HepG2 (cell line): Measurements from ENCODE around the gene MIDN. TPM values are rescaled to one million over a fixed set of nuclear protein-coding genes. Genes with fewer than 3 reads are reported as not detected.
A peak's percentile ranks its signal among the peaks of the same experiment; 100 is the strongest.

Experiments used
- GATA4 ChIP-seq: sonication (generic); IDR thresholded peaks from 2 replicates; pipeline ENCODE4 v1.6.1; 2016; ENCODE audit warnings: antibody characterized with exemption, low read depth, borderline replicate concordance
- HOXA3 ChIP-seq: sonication (generic); formaldehyde crosslinking; IDR thresholded peaks from 2 replicates; pipeline ENCODE4 v1.5.0; 2020; ENCODE audit warnings: missing genetic modification reagents
- JUND ChIP-seq: sonication (generic); formaldehyde crosslinking; IDR thresholded peaks from 2 replicates; pipeline ENCODE4 v1.8.0; 2022; ENCODE audit warnings: mild to moderate bottlenecking, missing genetic modification reagents
- NFKB2 ChIP-seq: sonication (generic); formaldehyde crosslinking; IDR thresholded peaks from 2 replicates; pipeline ENCODE4 v1.4.0; 2020; ENCODE audit warnings: missing genetic modification reagents, borderline replicate concordance
- RAD21 ChIP-seq: fragments of 450-650 bp; formaldehyde crosslinking; IDR thresholded peaks from 2 replicates; pipeline ENCODE4 v1.5.0; 2020; ENCODE audit warnings: mild to moderate bottlenecking
- RBM22 ChIP-seq: fragments of 200-400 bp; formaldehyde crosslinking; optimal IDR thresholded peaks from 2 replicates; pipeline ENCODE3; 2017; ENCODE audit warnings: mild to moderate bottlenecking, low read length, moderate library complexity
- SMC3 ChIP-seq: IDR thresholded peaks from 2 replicates; pipeline ENCODE4 v1.6.1; 2011; ENCODE audit warnings: low read length, improper control_type of control experiment
- ZNF326 ChIP-seq: sonication (generic); formaldehyde crosslinking; IDR thresholded peaks from 2 replicates; pipeline ENCODE4 v1.4.0; 2020; ENCODE audit warnings: missing genetic modification reagents, borderline replicate concordance
- ZNF572 ChIP-seq: sonication (generic); formaldehyde crosslinking; IDR thresholded peaks from 2 replicates; pipeline ENCODE4 v1.5.1; 2020; ENCODE audit warnings: mild to moderate bottlenecking, missing genetic modification reagents
- ZNF879 ChIP-seq: sonication (generic); formaldehyde crosslinking; IDR thresholded peaks from 2 replicates; pipeline ENCODE4 v1.8.1; 2023; ENCODE audit warnings: missing genetic modification reagents
- polyA plus RNA-seq, 8 experiments: library from polyadenylated mRNA; depleted of rRNA in 3 of 8; stranded (reverse) in 7 of 8; unstranded in 1 of 8; fragments of >200 nt; fragmentation: Illumina TruSeq in 4 of 8; extraction: Trizol in 4 of 8; gene quantifications; 2 replicates each; pipeline versions ENCODE4 v1.2.1 to v1.2.3, GENCODE V29; 2011 to 2016; ENCODE audit warnings: low read depth in 4 of 8, missing spikeins in 1 of 8, mixed read lengths in 1 of 8; ENCODE audit not compliant: insufficient read depth in 1 of 8
- total RNA-seq, 5 experiments: library from RNA; depleted of rRNA; stranded (reverse); fragments of >200 nt; fragmentation: Illumina TruSeq; extraction: Trizol; gene quantifications; 2 replicates each; pipeline ENCODE4 v1.2.3, GENCODE V29; 2016; ENCODE audit warnings: low read depth in 1 of 5
- TF ChIP-seq, protein P1 (sequence below): sonication (generic); formaldehyde crosslinking; IDR thresholded peaks from 2 replicates; pipeline ENCODE4 v1.9.0; 2021; ENCODE audit warnings: mild to moderate bottlenecking, missing genetic modification reagents
- TF ChIP-seq, protein P2 (sequence below): sonication (generic); formaldehyde crosslinking; IDR thresholded peaks from 2 replicates; pipeline ENCODE4 v1.4.0; 2020; ENCODE audit warnings: missing genetic modification reagents, borderline replicate concordance
- TF ChIP-seq, protein P3 (sequence below): sonication (generic); formaldehyde crosslinking; IDR thresholded peaks from 2 replicates; pipeline ENCODE4 v1.5.1; 2020; ENCODE audit warnings: missing genetic modification reagents, mild to moderate bottlenecking, borderline replicate concordance
- TF ChIP-seq, protein P4 (sequence below): sonication (generic); formaldehyde crosslinking; IDR thresholded peaks from 2 replicates; pipeline ENCODE4 v1.5.0; 2020; ENCODE audit warnings: missing genetic modification reagents
- TF ChIP-seq, protein P5 (sequence below): sonication (generic); formaldehyde crosslinking; IDR thresholded peaks from 2 replicates; pipeline ENCODE4 v1.5.0; 2020; ENCODE audit warnings: missing genetic modification reagents
- TF ChIP-seq, protein P6 (sequence below): fragments of 450-650 bp; IDR thresholded peaks from 2 replicates; pipeline ENCODE4 v1.6.1; 2016
- TF ChIP-seq, protein P7 (sequence below): sonication (generic); formaldehyde crosslinking; IDR thresholded peaks from 2 replicates; pipeline ENCODE4 v1.4.0; 2020; ENCODE audit warnings: missing genetic modification reagents

Gene MIDN
- total and polyA plus RNA-seq, 2 of the 13 experiments (the other 11 are each of a cell fraction or from before 2014, with no cell fraction given), result 8.4 to 18.0 TPM

DNA sequence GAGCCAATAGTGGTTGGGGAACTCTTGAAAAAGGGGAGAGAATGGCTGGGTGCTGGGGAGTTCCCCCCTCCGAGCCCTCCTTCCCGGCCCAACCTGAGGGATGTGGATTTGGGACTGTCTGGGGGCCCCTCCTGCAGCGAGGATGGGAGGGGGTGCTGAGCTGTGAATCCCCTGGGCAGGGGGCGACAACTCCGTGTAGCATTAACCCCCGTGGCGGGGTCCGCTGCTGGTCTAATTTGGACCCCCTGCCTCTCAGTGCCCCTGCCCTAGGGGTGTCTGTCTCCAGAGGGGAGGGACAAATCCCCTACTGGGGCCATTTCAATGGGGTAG, 9.7 kb downstream of the MIDN start (continued):
- TF ChIP-seq, protein P1, sequence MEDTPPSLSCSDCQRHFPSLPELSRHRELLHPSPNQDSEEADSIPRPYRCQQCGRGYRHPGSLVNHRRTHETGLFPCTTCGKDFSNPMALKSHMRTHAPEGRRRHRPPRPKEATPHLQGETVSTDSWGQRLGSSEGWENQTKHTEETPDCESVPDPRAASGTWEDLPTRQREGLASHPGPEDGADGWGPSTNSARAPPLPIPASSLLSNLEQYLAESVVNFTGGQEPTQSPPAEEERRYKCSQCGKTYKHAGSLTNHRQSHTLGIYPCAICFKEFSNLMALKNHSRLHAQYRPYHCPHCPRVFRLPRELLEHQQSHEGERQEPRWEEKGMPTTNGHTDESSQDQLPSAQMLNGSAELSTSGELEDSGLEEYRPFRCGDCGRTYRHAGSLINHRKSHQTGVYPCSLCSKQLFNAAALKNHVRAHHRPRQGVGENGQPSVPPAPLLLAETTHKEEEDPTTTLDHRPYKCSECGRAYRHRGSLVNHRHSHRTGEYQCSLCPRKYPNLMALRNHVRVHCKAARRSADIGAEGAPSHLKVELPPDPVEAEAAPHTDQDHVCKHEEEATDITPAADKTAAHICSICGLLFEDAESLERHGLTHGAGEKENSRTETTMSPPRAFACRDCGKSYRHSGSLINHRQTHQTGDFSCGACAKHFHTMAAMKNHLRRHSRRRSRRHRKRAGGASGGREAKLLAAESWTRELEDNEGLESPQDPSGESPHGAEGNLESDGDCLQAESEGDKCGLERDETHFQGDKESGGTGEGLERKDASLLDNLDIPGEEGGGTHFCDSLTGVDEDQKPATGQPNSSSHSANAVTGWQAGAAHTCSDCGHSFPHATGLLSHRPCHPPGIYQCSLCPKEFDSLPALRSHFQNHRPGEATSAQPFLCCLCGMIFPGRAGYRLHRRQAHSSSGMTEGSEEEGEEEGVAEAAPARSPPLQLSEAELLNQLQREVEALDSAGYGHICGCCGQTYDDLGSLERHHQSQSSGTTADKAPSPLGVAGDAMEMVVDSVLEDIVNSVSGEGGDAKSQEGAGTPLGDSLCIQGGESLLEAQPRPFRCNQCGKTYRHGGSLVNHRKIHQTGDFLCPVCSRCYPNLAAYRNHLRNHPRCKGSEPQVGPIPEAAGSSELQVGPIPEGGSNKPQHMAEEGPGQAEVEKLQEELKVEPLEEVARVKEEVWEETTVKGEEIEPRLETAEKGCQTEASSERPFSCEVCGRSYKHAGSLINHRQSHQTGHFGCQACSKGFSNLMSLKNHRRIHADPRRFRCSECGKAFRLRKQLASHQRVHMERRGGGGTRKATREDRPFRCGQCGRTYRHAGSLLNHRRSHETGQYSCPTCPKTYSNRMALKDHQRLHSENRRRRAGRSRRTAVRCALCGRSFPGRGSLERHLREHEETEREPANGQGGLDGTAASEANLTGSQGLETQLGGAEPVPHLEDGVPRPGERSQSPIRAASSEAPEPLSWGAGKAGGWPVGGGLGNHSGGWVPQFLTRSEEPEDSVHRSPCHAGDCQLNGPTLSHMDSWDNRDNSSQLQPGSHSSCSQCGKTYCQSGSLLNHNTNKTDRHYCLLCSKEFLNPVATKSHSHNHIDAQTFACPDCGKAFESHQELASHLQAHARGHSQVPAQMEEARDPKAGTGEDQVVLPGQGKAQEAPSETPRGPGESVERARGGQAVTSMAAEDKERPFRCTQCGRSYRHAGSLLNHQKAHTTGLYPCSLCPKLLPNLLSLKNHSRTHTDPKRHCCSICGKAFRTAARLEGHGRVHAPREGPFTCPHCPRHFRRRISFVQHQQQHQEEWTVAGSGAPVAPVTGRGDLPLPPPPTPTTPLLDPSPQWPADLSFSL (CRISPR knock-in tag), result no peak
- TF ChIP-seq ZNF572, result no peak
- TF ChIP-seq, protein P2, sequence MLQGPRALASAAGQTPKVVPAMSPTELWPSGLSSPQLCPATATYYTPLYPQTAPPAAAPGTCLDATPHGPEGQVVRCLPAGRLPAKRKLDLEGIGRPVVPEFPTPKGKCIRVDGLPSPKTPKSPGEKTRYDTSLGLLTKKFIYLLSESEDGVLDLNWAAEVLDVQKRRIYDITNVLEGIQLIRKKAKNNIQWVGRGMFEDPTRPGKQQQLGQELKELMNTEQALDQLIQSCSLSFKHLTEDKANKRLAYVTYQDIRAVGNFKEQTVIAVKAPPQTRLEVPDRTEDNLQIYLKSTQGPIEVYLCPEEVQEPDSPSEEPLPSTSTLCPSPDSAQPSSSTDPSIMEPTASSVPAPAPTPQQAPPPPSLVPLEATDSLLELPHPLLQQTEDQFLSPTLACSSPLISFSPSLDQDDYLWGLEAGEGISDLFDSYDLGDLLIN (CRISPR knock-in tag), result no peak
- TF ChIP-seq GATA4, result no peak
- TF ChIP-seq NFKB2, result no peak
- TF ChIP-seq RBM22, result peak; percentile 90
- no peak for TF ChIP-seq JUND
- TF ChIP-seq SMC3, result no peak
- TF ChIP-seq, protein P3, sequence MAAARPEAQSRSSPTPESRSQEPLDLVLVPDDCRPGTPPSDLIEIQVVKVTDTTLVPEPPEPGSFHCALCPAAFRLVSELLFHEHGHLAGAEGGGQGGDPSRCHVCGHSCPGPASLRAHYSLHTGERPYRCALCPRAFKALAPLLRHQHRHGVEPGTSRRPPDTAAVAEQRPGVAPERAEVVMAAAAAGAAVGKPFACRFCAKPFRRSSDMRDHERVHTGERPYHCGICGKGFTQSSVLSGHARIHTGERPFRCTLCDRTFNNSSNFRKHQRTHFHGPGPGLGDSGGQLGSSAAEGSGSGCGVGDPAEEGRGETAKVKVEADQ (CRISPR knock-in tag), result no peak
- no peak for TF ChIP-seq ZNF326 (CRISPR knock-in tag)
- TF ChIP-seq, protein P4, sequence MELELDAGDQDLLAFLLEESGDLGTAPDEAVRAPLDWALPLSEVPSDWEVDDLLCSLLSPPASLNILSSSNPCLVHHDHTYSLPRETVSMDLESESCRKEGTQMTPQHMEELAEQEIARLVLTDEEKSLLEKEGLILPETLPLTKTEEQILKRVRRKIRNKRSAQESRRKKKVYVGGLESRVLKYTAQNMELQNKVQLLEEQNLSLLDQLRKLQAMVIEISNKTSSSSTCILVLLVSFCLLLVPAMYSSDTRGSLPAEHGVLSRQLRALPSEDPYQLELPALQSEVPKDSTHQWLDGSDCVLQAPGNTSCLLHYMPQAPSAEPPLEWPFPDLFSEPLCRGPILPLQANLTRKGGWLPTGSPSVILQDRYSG (CRISPR knock-in tag), result no peak
- TF ChIP-seq ZNF879, result no peak
- peak; percentile 33; the same call in 1 of the 2 replicates for TF ChIP-seq RAD21 (CRISPR knock-in tag)
- TF ChIP-seq, protein P5, sequence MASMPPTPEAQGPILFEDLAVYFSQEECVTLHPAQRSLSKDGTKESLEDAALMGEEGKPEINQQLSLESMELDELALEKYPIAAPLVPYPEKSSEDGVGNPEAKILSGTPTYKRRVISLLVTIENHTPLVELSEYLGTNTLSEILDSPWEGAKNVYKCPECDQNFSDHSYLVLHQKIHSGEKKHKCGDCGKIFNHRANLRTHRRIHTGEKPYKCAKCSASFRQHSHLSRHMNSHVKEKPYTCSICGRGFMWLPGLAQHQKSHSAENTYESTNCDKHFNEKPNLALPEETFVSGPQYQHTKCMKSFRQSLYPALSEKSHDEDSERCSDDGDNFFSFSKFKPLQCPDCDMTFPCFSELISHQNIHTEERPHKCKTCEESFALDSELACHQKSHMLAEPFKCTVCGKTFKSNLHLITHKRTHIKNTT, result no peak
- TF ChIP-seq, protein P6, sequence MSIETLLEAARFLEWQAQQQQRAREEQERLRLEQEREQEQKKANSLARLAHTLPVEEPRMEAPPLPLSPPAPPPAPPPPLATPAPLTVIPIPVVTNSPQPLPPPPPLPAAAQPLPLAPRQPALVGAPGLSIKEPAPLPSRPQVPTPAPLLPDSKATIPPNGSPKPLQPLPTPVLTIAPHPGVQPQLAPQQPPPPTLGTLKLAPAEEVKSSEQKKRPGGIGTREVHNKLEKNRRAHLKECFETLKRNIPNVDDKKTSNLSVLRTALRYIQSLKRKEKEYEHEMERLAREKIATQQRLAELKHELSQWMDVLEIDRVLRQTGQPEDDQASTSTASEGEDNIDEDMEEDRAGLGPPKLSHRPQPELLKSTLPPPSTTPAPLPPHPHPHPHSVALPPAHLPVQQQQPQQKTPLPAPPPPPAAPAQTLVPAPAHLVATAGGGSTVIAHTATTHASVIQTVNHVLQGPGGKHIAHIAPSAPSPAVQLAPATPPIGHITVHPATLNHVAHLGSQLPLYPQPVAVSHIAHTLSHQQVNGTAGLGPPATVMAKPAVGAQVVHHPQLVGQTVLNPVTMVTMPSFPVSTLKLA, result no peak
- TF ChIP-seq, protein P7, sequence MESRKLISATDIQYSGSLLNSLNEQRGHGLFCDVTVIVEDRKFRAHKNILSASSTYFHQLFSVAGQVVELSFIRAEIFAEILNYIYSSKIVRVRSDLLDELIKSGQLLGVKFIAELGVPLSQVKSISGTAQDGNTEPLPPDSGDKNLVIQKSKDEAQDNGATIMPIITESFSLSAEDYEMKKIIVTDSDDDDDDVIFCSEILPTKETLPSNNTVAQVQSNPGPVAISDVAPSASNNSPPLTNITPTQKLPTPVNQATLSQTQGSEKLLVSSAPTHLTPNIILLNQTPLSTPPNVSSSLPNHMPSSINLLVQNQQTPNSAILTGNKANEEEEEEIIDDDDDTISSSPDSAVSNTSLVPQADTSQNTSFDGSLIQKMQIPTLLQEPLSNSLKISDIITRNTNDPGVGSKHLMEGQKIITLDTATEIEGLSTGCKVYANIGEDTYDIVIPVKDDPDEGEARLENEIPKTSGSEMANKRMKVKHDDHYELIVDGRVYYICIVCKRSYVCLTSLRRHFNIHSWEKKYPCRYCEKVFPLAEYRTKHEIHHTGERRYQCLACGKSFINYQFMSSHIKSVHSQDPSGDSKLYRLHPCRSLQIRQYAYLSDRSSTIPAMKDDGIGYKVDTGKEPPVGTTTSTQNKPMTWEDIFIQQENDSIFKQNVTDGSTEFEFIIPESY (CRISPR knock-in tag), result no peak
- TF ChIP-seq HOXA3 (CRISPR knock-in tag), result no peak
